ENCODE data around the gene TMEM18. TPM values are rescaled to one million over a fixed set of nuclear protein-coding genes. Genes with fewer than 3 reads are reported as not detected.

The TMEM18 gene
- total and polyA plus RNA-seq, 2 experiments from 2014 or later: 15.0 to 41.9 TPM

- no peak for TF ChIP-seq REST (IDR thresholded peaks at IDR 0.05; ENCODE audit: unreplicated experiment)
Measured at GRCh38 chr2:663221-663620, 14.0 kb downstream of the TMEM18 start (continued).

- Mint-ChIP-seq H3K27ac (no peak overlapping the region), H3K36me3 (ENCODE audit: low read depth) (peaks cover 21% of the 10 kb centered on the region), H3K9me3 (peaks cover 16% of the 10 kb centered on the region), H3K4me1 (no peaks in the 10 kb centered on the region; the same call in 2 of the 3 replicates), H3K4me3 (no peak overlapping the region), H3K27me3 (ENCODE audit: insufficient read depth, low read depth, poor library complexity) (peaks cover 10% of the 10 kb centered on the region)
- Histone ChIP-seq H3K79me2 (replicated peaks; ENCODE audit: insufficient read depth) (no peaks in the 10 kb centered on the region), H3K4me3 (no peak overlapping the region), H3K4me2 (no peak overlapping the region), H3K27ac (ENCODE audit: low read depth) (no peak overlapping the region), H2AFZ (no peak overlapping the region), H3K4me1 (ENCODE audit: insufficient read depth) (no peaks in the 10 kb centered on the region), H3K36me3 (ENCODE audit: insufficient read depth) (no peaks in the 10 kb centered on the region; the same call in 1 of the 2 replicates), H3K27me3 (ENCODE audit: insufficient read depth) (no peaks in the 10 kb centered on the region), H3K9me2 (ENCODE audit: insufficient read depth) (no peaks in the 10 kb centered on the region), H4K20me1 (replicated peaks; ENCODE audit: insufficient read depth) (no peaks in the 10 kb centered on the region), H3F3A (replicated peaks; ENCODE audit: low read depth) (0 out of 2 replicates have a peak, but pooled peaks cover 2% of the 10 kb centered on the region)
- DNase-seq (ENCODE audit: low spot score) (no peak), ATAC-seq (no peak)
- TF ChIP-seq EZH2 (IDR thresholded peaks at IDR 0.05; ENCODE audit: low read depth, unreplicated experiment) (no peak), CREB1 (CRISPR knock-in tag; IDR thresholded peaks at IDR 0.05; ENCODE audit: low read depth) (no peak), EZH2phosphoT487 (IDR thresholded peaks at IDR 0.05; ENCODE audit: unreplicated experiment) (no peak), ETS1 (IDR thresholded peaks at IDR 0.05) (no peak), ZNF462 (CRISPR knock-in tag; IDR thresholded peaks at IDR 0.05) (no peak), STAT1 (IDR thresholded peaks at IDR 0.05; ENCODE audit: unreplicated experiment) (no peak), JUNB (IDR thresholded peaks at IDR 0.05; ENCODE audit: unreplicated experiment) (no peak), ZNF114 (CRISPR knock-in tag; IDR thresholded peaks at IDR 0.05) (no peak)
- TF ChIP-seq, protein P1, sequence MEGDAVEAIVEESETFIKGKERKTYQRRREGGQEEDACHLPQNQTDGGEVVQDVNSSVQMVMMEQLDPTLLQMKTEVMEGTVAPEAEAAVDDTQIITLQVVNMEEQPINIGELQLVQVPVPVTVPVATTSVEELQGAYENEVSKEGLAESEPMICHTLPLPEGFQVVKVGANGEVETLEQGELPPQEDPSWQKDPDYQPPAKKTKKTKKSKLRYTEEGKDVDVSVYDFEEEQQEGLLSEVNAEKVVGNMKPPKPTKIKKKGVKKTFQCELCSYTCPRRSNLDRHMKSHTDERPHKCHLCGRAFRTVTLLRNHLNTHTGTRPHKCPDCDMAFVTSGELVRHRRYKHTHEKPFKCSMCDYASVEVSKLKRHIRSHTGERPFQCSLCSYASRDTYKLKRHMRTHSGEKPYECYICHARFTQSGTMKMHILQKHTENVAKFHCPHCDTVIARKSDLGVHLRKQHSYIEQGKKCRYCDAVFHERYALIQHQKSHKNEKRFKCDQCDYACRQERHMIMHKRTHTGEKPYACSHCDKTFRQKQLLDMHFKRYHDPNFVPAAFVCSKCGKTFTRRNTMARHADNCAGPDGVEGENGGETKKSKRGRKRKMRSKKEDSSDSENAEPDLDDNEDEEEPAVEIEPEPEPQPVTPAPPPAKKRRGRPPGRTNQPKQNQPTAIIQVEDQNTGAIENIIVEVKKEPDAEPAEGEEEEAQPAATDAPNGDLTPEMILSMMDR (conservative IDR thresholded peaks at IDR 0.05; ENCODE audit: low read depth in 2 of 2): no peak
Measured at GRCh38 chr2:661360-661635, 15.9 kb downstream of the TMEM18 start.
